ENCODE data around the gene GSTM3. TPM values are rescaled to one million over a fixed set of nuclear protein-coding genes. Genes with fewer than 3 reads are reported as not detected.

The GSTM3 gene
- total and polyA plus RNA-seq, 2 experiments from 2014 or later, result 30.0 to 75.2 TPM

DNA sequence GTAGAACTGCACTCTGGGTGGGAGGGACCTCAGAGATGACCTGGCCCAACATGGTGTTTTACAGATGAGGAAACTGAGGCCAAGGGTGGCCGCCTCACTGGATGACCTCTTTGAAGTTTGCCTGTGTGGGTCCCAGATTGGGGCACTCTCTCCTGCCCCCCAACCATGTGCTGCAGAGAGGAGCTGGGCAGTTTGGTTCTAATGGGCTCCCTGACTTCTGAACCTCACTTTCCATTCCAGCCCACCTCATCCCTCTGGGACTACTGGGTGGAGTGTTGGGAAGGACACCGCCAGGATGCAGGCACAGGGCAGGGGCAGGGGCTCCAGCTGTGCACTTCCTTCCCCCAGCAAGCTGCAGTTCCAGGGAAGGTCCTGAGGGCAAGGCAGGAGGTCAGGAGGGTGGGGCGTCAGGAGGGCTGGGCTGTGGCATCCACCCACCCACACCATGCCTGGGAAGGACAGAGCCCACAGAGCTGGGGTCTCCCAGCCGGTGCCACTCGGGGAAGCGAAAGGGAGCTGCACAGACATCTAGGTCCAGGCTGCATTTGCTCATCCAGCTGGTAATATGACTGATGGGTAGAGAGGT lies 33.2 kb upstream of the GSTM3 start:
- DNase-seq, result no peak
- Histone ChIP-seq H3F3A (ENCODE audit: insufficient read depth) (no peaks in the 10 kb centered on the region; the same call in 1 of the 2 replicates), H3K9me2 (ENCODE audit: insufficient read depth) (no peaks in the 10 kb centered on the region), H3K27me3 (replicated peaks; ENCODE audit: insufficient read depth) (no peaks in the 10 kb centered on the region), H3K27ac (no peak overlapping the region), H3K36me3 (ENCODE audit: low read depth) (no peaks in the 10 kb centered on the region), H4K20me1 (ENCODE audit: insufficient read depth) (no peaks in the 10 kb centered on the region), H2AFZ (no peak overlapping the region), H3K9ac (no peak overlapping the region), H3K79me2 (ENCODE audit: insufficient read depth) (no peaks in the 10 kb centered on the region), H3K4me3 (no peak overlapping the region), H3K4me2 (ENCODE audit: unreplicated experiment) (no peak overlapping the region), H3K4me1 (ENCODE audit: insufficient read depth) (0 out of 2 replicates have a peak, but pooled peaks cover 9% of the 10 kb centered on the region), H3K9me3 (ENCODE audit: low read depth) (no peaks in the 10 kb centered on the region)
- TF ChIP-seq EZH2phosphoT487 (IDR thresholded peaks at IDR 0.05; ENCODE audit: insufficient read depth, low read depth) (no peak), EZH2 (IDR thresholded peaks at IDR 0.05; ENCODE audit: insufficient read depth, poor library complexity, severe bottlenecking) (no peak)
- 44 to 52% methylated on average over 6 of the region's 6 CpGs for WGBS, 2 experiments (ENCODE audit: low coverage in 1 of 2, low lambda C conversion rate in 2 of 2, missing lambda C conversion rate in 2 of 2)
- in situ Hi-C loops (cut with MboI), result loop anchor here (5.0 kb wide), 2 partner anchors 213 to 227 kb away; partner anchors contain the start of gene GNAI3

GRCh38 chr1:109773203-109773899 lies 32.5 kb upstream of the GSTM3 start:
- no peaks in the 10 kb centered on the region for H3K9me2 ChIP-seq (ENCODE audit: insufficient read depth)
- H3K9me3 ChIP-seq (ENCODE audit: low read depth), result no peaks in the 10 kb centered on the region
- TF ChIP-seq EZH2phosphoT487 (IDR thresholded peaks at IDR 0.05; ENCODE audit: insufficient read depth, low read depth) (no peak), EZH2 (IDR thresholded peaks at IDR 0.05; ENCODE audit: insufficient read depth, poor library complexity, severe bottlenecking) (no peak)
- peak overlapping the region; percentile 22; the same call in 1 of the 2 replicates for H2AFZ ChIP-seq
- no peaks in the 10 kb centered on the region for H3K27me3 ChIP-seq (replicated peaks; ENCODE audit: insufficient read depth)
- no peaks in the 10 kb centered on the region for H3K79me2 ChIP-seq (ENCODE audit: insufficient read depth)
- WGBS, 2 experiments (ENCODE audit: low coverage in 1 of 2, low lambda C conversion rate in 2 of 2, missing lambda C conversion rate in 2 of 2), result 31 to 36% methylated on average over 15 to 16 of the region's 17 CpGs
- peak; percentile 96 for DNase-seq
- H3K4me2 ChIP-seq (ENCODE audit: unreplicated experiment), result no peak overlapping the region
- no peaks in the 10 kb centered on the region for H3K36me3 ChIP-seq (ENCODE audit: low read depth)
- no peak overlapping the region for H3K4me3 ChIP-seq
- in situ Hi-C loops (cut with MboI), result loop anchor here (5.0 kb wide), 2 partner anchors 214 to 226 kb away; partner anchors contain the start of gene GNAI3
- H3K9ac ChIP-seq, result no peak overlapping the region
- H3F3A ChIP-seq (ENCODE audit: insufficient read depth), result no peaks in the 10 kb centered on the region; the same call in 1 of the 2 replicates
- H3K27ac ChIP-seq, result no peak overlapping the region
- H4K20me1 ChIP-seq (ENCODE audit: insufficient read depth), result no peaks in the 10 kb centered on the region
- H3K4me1 ChIP-seq (ENCODE audit: insufficient read depth), result 0 out of 2 replicates have a peak, but pooled peaks cover 9% of the 10 kb centered on the region

DNA sequence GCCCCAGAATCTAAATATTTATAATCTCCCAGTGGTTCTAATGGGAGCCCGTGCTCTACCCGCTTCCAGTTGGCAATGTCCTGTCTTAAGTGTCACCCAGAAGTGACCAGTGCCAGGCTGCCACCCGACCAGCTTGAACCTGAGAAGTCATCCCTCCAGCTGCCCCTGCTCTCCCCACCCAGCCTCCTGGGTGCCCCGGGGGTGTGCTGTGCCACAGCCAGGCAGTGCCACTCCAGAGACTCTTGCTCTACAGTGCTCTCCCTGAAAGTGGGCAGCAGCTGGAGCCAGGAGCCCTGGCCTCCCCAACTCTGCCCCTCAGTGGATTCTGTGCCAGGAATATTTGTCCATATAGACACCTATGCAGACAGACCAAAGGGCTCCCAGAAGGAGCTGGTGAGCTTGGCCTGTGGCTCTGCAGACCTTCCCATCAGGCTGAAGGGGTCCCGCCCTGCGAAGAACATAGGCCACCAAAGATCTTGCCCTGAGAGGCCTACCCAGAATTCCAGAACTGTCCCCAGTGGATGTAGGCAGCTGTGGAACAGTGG lies 31.9 kb upstream of the GSTM3 start:
- in situ Hi-C loops (cut with MboI), result loop anchor here (5.0 kb wide), 2 partner anchors 215 to 225 kb away; partner anchors contain the start of gene GNAI3
- Histone ChIP-seq H3F3A (ENCODE audit: insufficient read depth) (no peaks in the 10 kb centered on the region; the same call in 1 of the 2 replicates), H3K4me2 (ENCODE audit: unreplicated experiment) (no peak overlapping the region), H2AFZ (no peak overlapping the region), H3K27me3 (replicated peaks; ENCODE audit: insufficient read depth) (no peaks in the 10 kb centered on the region), H3K27ac (no peak overlapping the region), H3K9me3 (ENCODE audit: low read depth) (no peaks in the 10 kb centered on the region), H3K4me1 (ENCODE audit: insufficient read depth) (0 out of 2 replicates have a peak, but pooled peaks cover 9% of the 10 kb centered on the region), H3K79me2 (ENCODE audit: insufficient read depth) (no peaks in the 10 kb centered on the region), H3K36me3 (ENCODE audit: low read depth) (no peaks in the 10 kb centered on the region), H3K9ac (no peak overlapping the region), H4K20me1 (ENCODE audit: insufficient read depth) (no peaks in the 10 kb centered on the region), H3K4me3 (no peak overlapping the region), H3K9me2 (ENCODE audit: insufficient read depth) (no peaks in the 10 kb centered on the region)
- no peak for TF ChIP-seq EZH2 (IDR thresholded peaks at IDR 0.05; ENCODE audit: insufficient read depth, poor library complexity, severe bottlenecking)
- no peak for TF ChIP-seq EZH2phosphoT487 (IDR thresholded peaks at IDR 0.05; ENCODE audit: insufficient read depth, low read depth)
- DNase-seq, result no peak
- 90 to 95% methylated on average over 6 of the region's 6 CpGs for WGBS, 2 experiments (ENCODE audit: low coverage in 1 of 2, low lambda C conversion rate in 2 of 2, missing lambda C conversion rate in 2 of 2)
